Posterior cingulate gyrus (tissue), 11 donors: Measurements from ENCODE around the gene NSFL1C.
A peak's percentile ranks its signal among the peaks of the same experiment; 100 is the strongest.

Source experiments
- DNase-seq, 10 donors: peaks; one replicate each; pipeline versions ENCODE4 v3.0.0 to v3.0.0-alpha.2; 2020 to 2021; ENCODE audit warnings: mixed read lengths in 3 of 10
- intact Hi-C: fragments of 100-400 bp; cut with DNase I; formaldehyde crosslinking; loops from one replicate; pipeline ENCODE4 v1.15.1; 2023

The NSFL1C gene

GRCh38 chr20:1397710-1398109 lies 68.9 kb downstream of the NSFL1C start:
- intact Hi-C loops, result no loop called here
- DNase-seq, result no peak

- intact Hi-C loops, result no loop called here
- no peak for DNase-seq
Observed at GRCh38 chr20:1396702-1397101, 69.9 kb downstream of the NSFL1C start.

GRCh38 chr20:1396264-1396663 lies 70.4 kb downstream of the NSFL1C start:
- no peak for DNase-seq
- intact Hi-C loops, result no loop called here

- DNase-seq, result no peak
- intact Hi-C loops, result no loop called here
Observed at GRCh38 chr20:1394686-1395085, 72.0 kb downstream of the NSFL1C start.

- DNase-seq, result no peak
- intact Hi-C loops, result loop anchor here (1.0 to 2.0 kb wide), 2 partner anchors 21 to 67 kb away; no protein-coding TSS in a partner anchor
Observed at GRCh38 chr20:1393507-1393882, 73.2 kb downstream of the NSFL1C start.

GRCh38 chr20:1392693-1393506 lies 73.7 kb downstream of the NSFL1C start, which contains the start of gene FKBP1A:
TSS of gene FKBP1A (minus strand) at chr20:1393054. CDS start at chr20:1392998, 56 bp downstream.
- intact Hi-C loops, result loop anchor here (1.0 to 2.0 kb wide), 2 partner anchors 20 to 67 kb away; no protein-coding TSS in a partner anchor
- peak; percentile 75 to 98 (median 87) for DNase-seq

- no peak for DNase-seq
- intact Hi-C loops, result loop anchor here (2.0 kb wide), 1 partner anchor 20 kb away; no protein-coding TSS in a partner anchor
Observed at GRCh38 chr20:1392443-1392692, 74.3 kb downstream of the NSFL1C start.
